Measurements from ENCODE around the gene ZFHX2. TPM values are rescaled to one million over a fixed set of nuclear protein-coding genes. Genes with fewer than 3 reads are reported as not detected.

The ZFHX2 gene
- total RNA-seq, 1 experiment from 2014 or later = 3.7 TPM

- BruUV-seq (replicated peaks) = no TSS peak
- intact Hi-C loops (cut with micrococcal nuclease; ENCODE audit: unreplicated experiment) = loop anchor here (1.0 kb wide), 1 partner anchor 84 kb away; no protein-coding TSS in a partner anchor
- H3K9me3 Mint-ChIP-seq (ENCODE audit: low read depth, unreplicated experiment) = no peaks in the 10 kb centered on the region
- no peak overlapping the region for H3K4me3 Mint-ChIP-seq (ENCODE audit: low read depth, unreplicated experiment)
- CTCF ChIA-PET = interaction anchor here (0.5 to 1.3 kb wide), 2 partner anchors 50 to 84 kb away, joined by 4 to 8 read pairs (median 4); no protein-coding TSS in a partner anchor
- no peak for TF ChIP-seq CTCF (IDR thresholded peaks at IDR 0.05; ENCODE audit: unreplicated experiment)
- H3K36me3 Mint-ChIP-seq (ENCODE audit: insufficient read depth, unreplicated experiment) = peaks cover 67% of the 10 kb centered on the region
- H3K27ac Mint-ChIP-seq (ENCODE audit: unreplicated experiment) = no peak overlapping the region
- H3K4me1 Mint-ChIP-seq (ENCODE audit: low read depth, unreplicated experiment) = peaks cover 15% of the 10 kb centered on the region
- no peak for DNase-seq
- H3K27me3 Mint-ChIP-seq (ENCODE audit: unreplicated experiment) = no peaks in the 10 kb centered on the region
Measured at GRCh38 chr14:23561873-23562821, 10.6 kb upstream of the ZFHX2 start.

- H3K36me3 Mint-ChIP-seq (ENCODE audit: insufficient read depth, unreplicated experiment) = peaks cover 71% of the 10 kb centered on the region
- intact Hi-C loops (cut with micrococcal nuclease; ENCODE audit: unreplicated experiment) = no loop called here
- DNase-seq = no peak
- no peaks in the 10 kb centered on the region for H3K9me3 Mint-ChIP-seq (ENCODE audit: low read depth, unreplicated experiment)
- CTCF ChIA-PET = interaction anchor here (0.9 kb wide), 1 partner anchor 83 kb away, joined by 8 read pairs; no protein-coding TSS in a partner anchor
- peaks cover 16% of the 10 kb centered on the region for H3K4me1 Mint-ChIP-seq (ENCODE audit: low read depth, unreplicated experiment)
- no peaks in the 10 kb centered on the region for H3K27me3 Mint-ChIP-seq (ENCODE audit: unreplicated experiment)
- no peak for TF ChIP-seq CTCF (IDR thresholded peaks at IDR 0.05; ENCODE audit: unreplicated experiment)
- no peak overlapping the region for H3K4me3 Mint-ChIP-seq (ENCODE audit: low read depth, unreplicated experiment)
- H3K27ac Mint-ChIP-seq (ENCODE audit: unreplicated experiment) = no peak overlapping the region
- BruUV-seq (replicated peaks) = no TSS peak
Measured at GRCh38 chr14:23561259-23561658, 9.7 kb upstream of the ZFHX2 start.

- Mint-ChIP-seq H3K4me1 (ENCODE audit: low read depth, unreplicated experiment) (peaks cover 22% of the 10 kb centered on the region), H3K4me3 (ENCODE audit: low read depth, unreplicated experiment) (no peak overlapping the region), H3K36me3 (ENCODE audit: insufficient read depth, unreplicated experiment) (peaks cover 71% of the 10 kb centered on the region), H3K9me3 (ENCODE audit: low read depth, unreplicated experiment) (no peaks in the 10 kb centered on the region), H3K27me3 (ENCODE audit: unreplicated experiment) (no peaks in the 10 kb centered on the region), H3K27ac (ENCODE audit: unreplicated experiment) (no peak overlapping the region)
- no TSS peak for BruUV-seq (replicated peaks)
- no peak for DNase-seq
- intact Hi-C loops (cut with micrococcal nuclease; ENCODE audit: unreplicated experiment) = loop anchor here (10.0 kb wide), 1 partner anchor 235 kb away; the partner anchor contains the start of gene PABPN1
- TF ChIP-seq CTCF (IDR thresholded peaks at IDR 0.05; ENCODE audit: unreplicated experiment) = no peak
- CTCF ChIA-PET = interaction anchor here (0.6 to 2.2 kb wide), 3 partner anchors 82 to 1087 kb away, joined by 3 to 22 read pairs (median 7); no protein-coding TSS in a partner anchor
Measured at GRCh38 chr14:23559926-23560520, 8.5 kb upstream of the ZFHX2 start.

- H3K36me3 Mint-ChIP-seq (ENCODE audit: insufficient read depth, unreplicated experiment) = peaks cover 64% of the 10 kb centered on the region
- peak; percentile 87 for TF ChIP-seq CTCF (IDR thresholded peaks at IDR 0.05; ENCODE audit: unreplicated experiment)
- no TSS peak for BruUV-seq (replicated peaks)
- intact Hi-C loops (cut with micrococcal nuclease; ENCODE audit: unreplicated experiment) = loop anchor here (10.0 kb wide), 1 partner anchor 234 kb away; the partner anchor contains the start of gene PABPN1
- no peaks in the 10 kb centered on the region for H3K27me3 Mint-ChIP-seq (ENCODE audit: unreplicated experiment)
- H3K27ac Mint-ChIP-seq (ENCODE audit: unreplicated experiment) = no peak overlapping the region
- CTCF ChIA-PET = interaction anchor here (0.6 to 2.2 kb wide), 2 partner anchors 81 to 1086 kb away, joined by 3 to 22 read pairs; no protein-coding TSS in a partner anchor
- DNase-seq = peak; percentile 71
- H3K4me1 Mint-ChIP-seq (ENCODE audit: low read depth, unreplicated experiment) = peaks cover 23% of the 10 kb centered on the region
- H3K4me3 Mint-ChIP-seq (ENCODE audit: low read depth, unreplicated experiment) = no peak overlapping the region
- no peaks in the 10 kb centered on the region for H3K9me3 Mint-ChIP-seq (ENCODE audit: low read depth, unreplicated experiment)
Measured at GRCh38 chr14:23559010-23559925, 7.7 kb upstream of the ZFHX2 start.
